Esophagus muscularis mucosa (tissue), 4 donors: Measurements from ENCODE around the gene IGFN1.

Experiments
- EP300 ChIP-seq: sonication (generic); formaldehyde crosslinking; IDR thresholded peaks from one replicate; pipeline ENCODE4 v1.6.1; 2017; ENCODE audit warnings: antibody characterized with exemption
- POLR2A ChIP-seq: fragments of 450-650 bp; IDR thresholded peaks from one replicate; pipeline ENCODE4 v1.6.1; 2017; ENCODE audit warnings: antibody characterized with exemption, moderate library complexity, mild to moderate bottlenecking, low read depth
- POLR2AphosphoS5 ChIP-seq, 2 donors: sonication (generic); formaldehyde crosslinking; IDR thresholded peaks; one replicate each; pipeline ENCODE4 v1.6.1; 2017; ENCODE audit warnings: antibody characterized with exemption in 2 of 2
- TF ChIP-seq, protein P1 (sequence below), 3 experiments: fragments of 200-600 bp in 2 of 3; fragments of 450-650 bp in 1 of 3; sonication (generic) in 2 of 3; IDR thresholded peaks; one replicate each; pipeline ENCODE4 v1.5.1; 2017 to 2019; ENCODE audit warnings: antibody characterized with exemption in 3 of 3, mild to moderate bottlenecking in 2 of 3, moderate library complexity in 1 of 3

DNA sequence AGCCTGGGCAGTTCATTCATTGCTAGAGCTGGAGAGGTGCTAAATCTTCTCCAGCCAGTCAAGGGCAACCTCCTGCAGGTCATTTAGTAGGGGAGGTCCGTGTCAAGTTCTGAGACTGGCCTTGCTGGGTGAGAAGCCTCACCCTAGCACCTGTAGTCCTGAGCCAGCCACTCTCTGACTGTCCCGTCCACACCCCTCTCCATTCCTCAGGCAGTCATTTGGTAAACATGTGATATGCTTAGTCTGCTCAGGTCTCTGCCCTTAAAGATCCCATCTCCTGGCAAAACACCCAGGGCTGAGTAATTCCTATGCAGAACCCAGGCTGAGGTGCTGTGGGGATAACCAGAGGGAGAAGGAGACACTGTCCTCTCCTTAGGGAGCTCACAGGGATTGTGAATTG, 13.7 kb upstream of the IGFN1 start:
- no peak for TF ChIP-seq POLR2AphosphoS5 (IDR thresholded peaks at IDR 0.05)
- TF ChIP-seq, protein P1, sequence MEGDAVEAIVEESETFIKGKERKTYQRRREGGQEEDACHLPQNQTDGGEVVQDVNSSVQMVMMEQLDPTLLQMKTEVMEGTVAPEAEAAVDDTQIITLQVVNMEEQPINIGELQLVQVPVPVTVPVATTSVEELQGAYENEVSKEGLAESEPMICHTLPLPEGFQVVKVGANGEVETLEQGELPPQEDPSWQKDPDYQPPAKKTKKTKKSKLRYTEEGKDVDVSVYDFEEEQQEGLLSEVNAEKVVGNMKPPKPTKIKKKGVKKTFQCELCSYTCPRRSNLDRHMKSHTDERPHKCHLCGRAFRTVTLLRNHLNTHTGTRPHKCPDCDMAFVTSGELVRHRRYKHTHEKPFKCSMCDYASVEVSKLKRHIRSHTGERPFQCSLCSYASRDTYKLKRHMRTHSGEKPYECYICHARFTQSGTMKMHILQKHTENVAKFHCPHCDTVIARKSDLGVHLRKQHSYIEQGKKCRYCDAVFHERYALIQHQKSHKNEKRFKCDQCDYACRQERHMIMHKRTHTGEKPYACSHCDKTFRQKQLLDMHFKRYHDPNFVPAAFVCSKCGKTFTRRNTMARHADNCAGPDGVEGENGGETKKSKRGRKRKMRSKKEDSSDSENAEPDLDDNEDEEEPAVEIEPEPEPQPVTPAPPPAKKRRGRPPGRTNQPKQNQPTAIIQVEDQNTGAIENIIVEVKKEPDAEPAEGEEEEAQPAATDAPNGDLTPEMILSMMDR (IDR thresholded peaks at IDR 0.05), result no peak
- no peak for TF ChIP-seq POLR2A
- TF ChIP-seq EP300, result no peak
